GM19468 (cell line): ENCODE results near the gene JHY.

ENCODE experiments used
- ATAC-seq: cut with Tn5 transposase; IDR thresholded peaks from one replicate; pipeline ENCODE4 v1.9.1; 2021; ENCODE audit warnings: mild to moderate bottlenecking, moderate library complexity, moderate number of reproducible peaks; ENCODE audit not compliant: unreplicated experiment; ENCODE audit errors: extremely low read depth

The JHY gene

GRCh38 chr11:122933416-122933815 lies 50.9 kb downstream of the JHY start:
- no peak for ATAC-seq

- ATAC-seq, result no peak
These were observed 55.4 kb downstream of the JHY start for GRCh38 chr11:122937983-122938382.

- no peak for ATAC-seq
These were observed 56.0 kb downstream of the JHY start for GRCh38 chr11:122938557-122938956.

- ATAC-seq, result no peak
These were observed 68.7 kb downstream of the JHY start for GRCh38 chr11:122951211-122951610.

- no peak for ATAC-seq
These were observed 71.9 kb downstream of the JHY start for GRCh38 chr11:122954455-122954854.

- ATAC-seq, result no peak
These were observed 81.4 kb downstream of the JHY start for GRCh38 chr11:122963961-122964360.

GRCh38 chr11:122976061-122976733 lies 93.6 kb downstream of the JHY start:
- ATAC-seq, result no peak

GRCh38 chr11:122976734-122977469 lies 94.3 kb downstream of the JHY start:
- no peak for ATAC-seq

- ATAC-seq, result no peak
These were observed 95.1 kb downstream of the JHY start for GRCh38 chr11:122977470-122978298.

- ATAC-seq, result no peak
These were observed 95.7 kb downstream of the JHY start for GRCh38 chr11:122978299-122978620.

- no peak for ATAC-seq
These were observed 96.7 kb downstream of the JHY start for GRCh38 chr11:122979103-122979814.

GRCh38 chr11:122979815-122980595 lies 97.4 kb downstream of the JHY start:
- no peak for ATAC-seq

- no peak for ATAC-seq
These were observed 99.1 kb downstream of the JHY start, which contains the start of gene BSX for GRCh38 chr11:122981388-122982264. Gene BSX (minus strand): TSS chr11:122981834. CDS start chr11:122981671, 163 bp downstream.

GRCh38 chr11:122983438-122984185 lies 101.1 kb downstream of the JHY start:
- no peak for ATAC-seq

GRCh38 chr11:122984186-122985011 lies 101.8 kb downstream of the JHY start:
- ATAC-seq, result no peak

- ATAC-seq, result no peak
These were observed 113.0 kb downstream of the JHY start for GRCh38 chr11:122995526-122995925.

- no peak for ATAC-seq
These were observed 116.3 kb downstream of the JHY start for GRCh38 chr11:122998727-122999366.
